GM12892 (cell line): ENCODE results near the gene UNC5C.

ENCODE experiments used
- DNase-seq: peaks from one replicate; pipeline ENCODE4 v3.0.0; 2011; ENCODE audit not compliant: insufficient read length
- FAIRE-seq: peaks from 2 replicates; lab custom pipeline; 2011; peaks lifted over from hg19 to GRCh38; lab: Jason Lieb, UNC
- POLR2A ChIP-seq: IDR thresholded peaks from 2 replicates; pipeline ENCODE4 v1.6.1; 2011; ENCODE audit warnings: low read depth, low read length, control low read depth
- POLR2AphosphoS5 ChIP-seq: IDR thresholded peaks from 2 replicates; pipeline ENCODE4 v1.6.1; 2011; ENCODE audit warnings: low read depth, low read length, control low read depth
- TAF1 ChIP-seq: IDR thresholded peaks from 2 replicates; pipeline ENCODE4 v1.6.1; 2011; ENCODE audit warnings: low read depth, mild to moderate bottlenecking, control low read depth, low read length, borderline replicate concordance

Gene UNC5C

GRCh38 chr4:95255396-95256107 lies 293.2 kb downstream of the UNC5C start:
- no peak for FAIRE-seq

GRCh38 chr4:95251568-95251967 lies 297.2 kb downstream of the UNC5C start:
- no peak for TF ChIP-seq POLR2AphosphoS5
- TF ChIP-seq TAF1, result no peak
- no peak for TF ChIP-seq POLR2A
- DNase-seq, result no peak
- FAIRE-seq, result no peak

More at GRCh38 chr4:95255396-95256107, 293.2 kb downstream of the UNC5C start:
- no peak for DNase-seq
- no peak for TF ChIP-seq TAF1
- no peak for TF ChIP-seq POLR2A
- no peak for TF ChIP-seq POLR2AphosphoS5

GRCh38 chr4:95250544-95251137 lies 298.1 kb downstream of the UNC5C start:
- DNase-seq, result no peak
- no peak for FAIRE-seq
- no peak for TF ChIP-seq POLR2A
- TF ChIP-seq POLR2AphosphoS5, result no peak
- TF ChIP-seq TAF1, result no peak

GRCh38 chr4:95249426-95250021 lies 299.2 kb downstream of the UNC5C start:
- no peak for FAIRE-seq
- no peak for DNase-seq

GRCh38 chr4:95248720-95249425 lies 299.9 kb downstream of the UNC5C start:
- no peak for TF ChIP-seq POLR2A
- no peak for TF ChIP-seq POLR2AphosphoS5
- no peak for TF ChIP-seq TAF1
- no peak for DNase-seq
- no peak for FAIRE-seq

More at GRCh38 chr4:95249426-95250021, 299.2 kb downstream of the UNC5C start:
- no peak for TF ChIP-seq TAF1
- no peak for TF ChIP-seq POLR2AphosphoS5
- no peak for TF ChIP-seq POLR2A

GRCh38 chr4:95243892-95244291 lies 304.9 kb downstream of the UNC5C start:
- no peak for TF ChIP-seq POLR2AphosphoS5
- TF ChIP-seq TAF1, result no peak
- no peak for TF ChIP-seq POLR2A
- FAIRE-seq (no peak), DNase-seq (no peak)

GRCh38 chr4:95238554-95238953 lies 310.2 kb downstream of the UNC5C start:
- no peak for FAIRE-seq
- TF ChIP-seq TAF1 (no peak), POLR2AphosphoS5 (no peak), POLR2A (no peak)
- DNase-seq, result no peak

GRCh38 chr4:95232358-95233156 lies 316.2 kb downstream of the UNC5C start:
- DNase-seq (no peak), FAIRE-seq (no peak)
- TF ChIP-seq POLR2A (no peak), POLR2AphosphoS5 (no peak), TAF1 (no peak)

- FAIRE-seq, result no peak
- no peak for DNase-seq
- TF ChIP-seq POLR2A (no peak), TAF1 (no peak), POLR2AphosphoS5 (no peak)
Measured at GRCh38 chr4:95231681-95232080, 317.1 kb downstream of the UNC5C start.

- no peak for FAIRE-seq
- TF ChIP-seq POLR2AphosphoS5, result no peak
- TF ChIP-seq POLR2A, result no peak
- no peak for TF ChIP-seq TAF1
- DNase-seq, result no peak
Measured at GRCh38 chr4:95225849-95226248, 322.9 kb downstream of the UNC5C start.

GRCh38 chr4:95224402-95224801 lies 324.4 kb downstream of the UNC5C start:
- FAIRE-seq, result no peak

More at GRCh38 chr4:95224402-95224801, 324.4 kb downstream of the UNC5C start:
- no peak for TF ChIP-seq POLR2AphosphoS5
- no peak for TF ChIP-seq TAF1
- TF ChIP-seq POLR2A, result no peak
- no peak for DNase-seq
